RWPE1 (cell line): Measurements from ENCODE around the gene ZNRD2.

Source experiments
- CTCF ChIA-PET: fragments of 350-600 bp; sonication (Branson Sonifier 250); formaldehyde crosslinking; extraction: SDS; loops from one replicate; lab custom pipeline; 2021; lab: Yijun Ruan, JAX
- POLR2A ChIA-PET: fragments of 400-600 bp; formaldehyde crosslinking; extraction: SDS; loops from one replicate; lab custom pipeline; 2020; ENCODE audit warnings: antibody characterized with exemption; ENCODE audit not compliant: low non-redundant PET; lab: Yijun Ruan, JAX
- DNase-seq: peaks from one replicate; pipeline ENCODE4 v3.0.0; 2012; ENCODE audit warnings: low spot score
- H3K27ac ChIP-seq: fragments of 450-650 bp; 2 replicates; pipeline ENCODE4 v1.5.1; 2017
- CTCF ChIP-seq: fragments of 450-650 bp; conservative IDR thresholded peaks from 2 replicates; pipeline ENCODE4 v1.5.1; 2017; ENCODE audit warnings: low read depth, mild to moderate bottlenecking

ZNRD2 gene

GRCh38 chr11:65591939-65592857 is 21.9 kb downstream of the ZNRD2 start:
- peak overlapping the region; percentile 67 for H3K27ac ChIP-seq
- no peak for DNase-seq
- POLR2A ChIA-PET = no interaction called here
- CTCF ChIA-PET = interaction anchor here (0.6 to 2.5 kb wide), 5 partner anchors 11 to 198 kb away, joined by 3 to 16 read pairs (median 11); no protein-coding TSS in a partner anchor
- TF ChIP-seq CTCF = no peak

DNA sequence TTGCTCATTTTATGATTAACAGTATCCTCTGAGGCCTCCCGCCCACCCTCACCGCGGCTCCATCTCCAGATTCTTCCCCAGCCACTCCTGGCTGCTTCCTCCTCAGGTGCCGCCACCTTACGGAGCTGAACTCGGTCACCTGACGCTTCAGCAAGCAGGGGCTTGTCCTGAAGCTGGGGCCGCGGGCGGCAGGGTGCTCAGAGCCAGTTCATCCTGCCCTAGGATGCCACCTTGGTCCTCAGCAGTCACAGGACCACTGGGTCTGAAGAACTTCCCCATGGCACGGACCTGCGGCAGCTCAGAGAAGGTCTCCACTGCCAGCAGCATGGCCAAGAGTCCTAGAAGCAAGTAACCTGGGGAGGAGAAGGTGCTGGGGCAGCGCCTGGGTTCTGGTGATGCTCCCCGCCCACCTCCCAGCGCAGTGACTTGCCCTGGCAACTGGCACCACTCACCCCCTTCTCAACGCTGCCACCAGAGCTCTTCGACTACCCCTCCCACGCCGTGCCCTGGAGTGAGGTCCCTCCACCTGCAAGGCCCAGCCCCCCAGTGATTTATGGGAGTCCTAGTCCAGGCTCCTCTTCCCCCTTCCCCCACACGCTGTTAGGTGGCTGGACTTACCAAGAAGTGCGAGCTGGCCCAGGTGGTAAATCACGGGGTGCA is 22.7 kb downstream of the ZNRD2 start:
- no peak for TF ChIP-seq CTCF
- ChIA-PET POLR2A (no interaction called here), CTCF (interaction anchor here (0.5 to 2.5 kb wide), 12 partner anchors 10 to 197 kb away, joined by 3 to 16 read pairs (median 6); partner anchors contain the start of gene EHBP1L1)
- no peak for DNase-seq
- H3K27ac ChIP-seq = peak overlapping the region; percentile 67

DNA sequence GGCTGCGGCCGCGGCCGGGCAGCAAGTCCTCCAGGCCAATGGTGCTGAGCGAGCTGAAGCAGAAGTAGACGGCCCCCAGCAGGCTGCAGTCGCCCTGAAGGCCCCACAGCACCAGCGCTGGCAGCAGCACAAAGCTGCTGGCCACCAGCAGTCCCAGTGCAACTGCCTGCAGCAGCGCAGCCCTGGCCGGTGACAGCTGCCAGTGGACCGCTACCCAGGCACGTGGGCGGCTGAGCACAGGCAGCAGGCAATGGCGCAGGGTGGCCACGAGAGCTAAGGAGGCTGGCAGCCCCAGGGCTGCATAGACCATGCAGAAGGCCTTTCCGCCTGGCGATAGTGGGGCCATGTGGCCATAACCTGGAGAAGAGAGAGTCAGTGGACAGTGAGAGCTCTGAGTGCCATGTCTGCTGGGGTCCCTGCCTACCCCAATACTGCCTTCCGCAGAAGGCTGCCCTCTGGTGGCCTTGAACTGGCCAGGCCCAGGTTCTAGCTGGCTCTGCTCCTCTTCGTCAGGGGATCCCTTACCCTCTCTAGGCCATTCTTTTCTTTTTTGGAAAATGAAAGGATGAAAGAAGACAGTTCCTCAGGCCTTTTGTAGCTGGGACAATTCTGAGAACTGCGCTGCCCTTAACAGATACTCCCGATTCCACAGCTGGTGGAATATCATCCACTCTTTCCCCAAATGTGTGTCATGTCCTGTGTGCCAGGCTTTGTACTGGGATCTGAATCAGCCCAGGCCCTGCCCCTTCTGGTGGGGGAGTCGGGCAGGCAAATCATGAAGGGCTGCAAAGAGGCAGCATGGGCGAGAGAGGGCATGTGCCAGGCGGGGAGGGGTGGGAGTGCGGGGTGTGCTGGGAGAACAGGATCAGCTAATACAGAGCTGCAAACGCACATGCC is 23.5 kb downstream of the ZNRD2 start:
- H3K27ac ChIP-seq = peak overlapping the region; percentile 67
- POLR2A ChIA-PET = interaction anchor here (0.7 kb wide), 1 partner anchor 19 kb away, joined by 3 read pairs; no protein-coding TSS in a partner anchor
- no peak for DNase-seq
- CTCF ChIA-PET = interaction anchor here (0.5 to 2.5 kb wide), 14 partner anchors 9 to 131 kb away, joined by 3 to 16 read pairs (median 6); partner anchors contain the start of gene EHBP1L1
- peak; percentile 69 for TF ChIP-seq CTCF

GRCh38 chr11:65595131-65595530 is 24.9 kb downstream of the ZNRD2 start:
- POLR2A ChIA-PET = no interaction called here

More at GRCh38 chr11:65595131-65595530, 24.9 kb downstream of the ZNRD2 start:
- DNase-seq = no peak
- TF ChIP-seq CTCF = no peak
- H3K27ac ChIP-seq = peak overlapping the region; percentile 67
- CTCF ChIA-PET = interaction anchor here (0.5 to 2.4 kb wide), 2 partner anchors 12 to 108 kb away, joined by 4 to 9 read pairs; no protein-coding TSS in a partner anchor
